MV-4-11 (cell line): ENCODE measurements around the gene ADGRL3.

Experiments
- DNase-seq: peaks from one replicate; lab custom pipeline; 2025; lab: John Stamatoyannopoulos, UW

ADGRL3 gene

DNA sequence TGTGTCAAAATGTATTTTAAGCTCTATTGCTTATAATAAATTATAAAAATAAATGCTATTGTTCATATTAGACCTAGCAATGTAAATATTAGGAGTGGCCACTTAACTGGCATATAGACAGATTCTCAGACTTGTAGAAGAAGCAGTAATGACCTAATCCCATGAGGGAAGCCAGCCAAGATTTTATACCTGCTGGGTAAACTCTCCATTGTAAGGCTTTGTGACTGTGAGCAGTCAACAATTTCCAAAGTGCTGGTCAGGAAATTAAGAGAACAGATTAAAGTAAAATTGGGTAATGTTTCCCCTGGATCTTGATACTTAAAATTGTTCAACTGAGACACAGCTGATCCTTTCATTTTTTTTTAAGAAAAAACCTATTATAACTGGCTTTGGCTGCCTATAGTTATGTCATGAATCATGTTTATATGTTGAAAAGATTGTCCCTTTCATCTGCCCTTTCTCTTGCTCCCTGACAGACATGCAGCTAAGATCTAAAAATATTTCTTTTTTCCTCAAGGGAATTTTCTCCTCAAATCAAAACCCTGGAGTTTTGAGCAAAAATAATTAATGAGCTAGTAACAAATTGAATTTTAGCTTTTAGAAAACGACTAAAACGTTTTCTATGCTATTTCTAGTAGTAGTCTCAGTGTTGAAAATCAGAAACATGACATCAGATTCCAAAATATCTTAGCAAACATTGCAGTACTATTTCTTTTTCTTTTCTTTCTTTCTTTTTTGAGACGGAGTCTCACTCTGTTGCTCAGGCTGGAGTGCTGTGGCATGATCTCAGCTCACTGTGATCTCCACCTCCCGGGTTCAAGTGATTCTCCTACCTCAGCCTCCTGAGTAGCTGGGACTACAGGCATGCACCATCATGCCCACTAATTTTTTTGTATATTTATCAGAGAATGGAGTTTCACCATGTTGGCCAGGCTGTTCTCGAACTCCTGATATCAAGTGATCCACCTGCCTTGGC is 77.9 kb downstream of the ADGRL3 start:
- DNase-seq, result no peak

DNA sequence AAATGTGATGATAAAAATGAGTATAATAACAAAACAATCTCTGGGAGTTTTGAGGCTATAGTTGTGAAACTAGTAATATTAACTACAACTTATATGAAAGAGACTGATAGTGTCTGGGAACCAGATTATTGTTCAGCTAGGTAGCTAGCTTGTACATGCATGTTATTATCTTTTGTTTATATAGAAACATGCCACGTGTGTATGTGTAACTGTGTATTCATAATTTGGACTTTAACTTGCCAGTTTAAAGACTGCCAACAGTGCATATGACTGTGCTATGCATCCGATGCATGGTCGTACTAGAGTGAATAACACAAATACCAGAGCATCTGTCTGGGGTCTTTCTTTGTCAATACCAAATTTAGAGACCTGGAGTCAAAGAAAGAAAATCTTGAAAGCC is 92.2 kb downstream of the ADGRL3 start:
- DNase-seq, result no peak

DNA sequence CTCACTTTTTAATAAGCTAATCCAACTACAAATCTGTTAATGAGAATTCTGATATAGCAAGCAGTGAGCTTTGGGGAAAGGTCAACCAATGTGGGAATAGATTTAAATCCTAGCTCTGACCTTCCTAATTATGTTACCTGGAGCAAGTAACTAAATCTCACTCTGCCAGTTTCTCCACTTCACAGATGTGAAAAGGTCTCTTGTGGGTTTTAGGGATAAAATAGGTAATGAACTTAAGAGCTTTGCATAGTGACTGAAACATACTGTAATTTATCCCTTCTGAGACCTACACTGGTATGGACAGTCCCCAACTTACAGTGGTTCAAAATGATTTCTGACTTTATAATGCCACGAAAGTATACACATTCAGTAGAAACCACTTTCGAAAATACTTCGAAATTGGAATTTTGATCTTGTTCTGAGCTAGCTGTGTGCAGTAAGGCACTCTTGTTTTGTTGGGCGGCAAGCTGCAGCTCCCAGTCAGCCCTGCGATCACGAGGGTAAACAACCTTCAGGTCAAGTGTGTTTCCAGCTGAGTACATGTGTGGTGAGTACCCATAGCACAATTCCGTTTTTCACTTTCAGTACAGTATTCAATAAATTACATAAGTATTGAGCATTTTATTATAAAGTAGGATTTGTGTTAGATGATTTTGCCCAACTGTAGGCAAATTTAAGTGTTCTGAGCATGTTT is 93.7 kb downstream of the ADGRL3 start:
- no peak for DNase-seq

DNA sequence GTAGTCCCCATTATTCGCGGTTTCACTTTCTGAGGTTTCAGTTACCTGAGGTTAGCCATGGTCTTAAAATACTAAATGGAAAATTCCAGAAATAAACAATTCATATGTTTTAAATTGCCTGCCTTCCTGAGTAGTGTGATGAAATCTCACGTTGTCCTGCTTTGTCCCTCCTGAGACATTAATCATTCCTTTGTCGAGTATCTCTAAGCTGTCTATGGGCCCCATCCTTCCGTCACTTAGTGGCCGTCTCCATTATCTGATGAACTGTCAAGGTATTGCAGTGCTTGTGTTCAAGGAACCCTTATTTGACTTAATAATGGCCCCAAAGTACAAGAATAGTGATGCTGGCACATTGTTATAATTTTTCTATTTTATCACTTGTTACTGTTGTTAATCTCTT is 94.8 kb downstream of the ADGRL3 start:
- no peak for DNase-seq

DNA sequence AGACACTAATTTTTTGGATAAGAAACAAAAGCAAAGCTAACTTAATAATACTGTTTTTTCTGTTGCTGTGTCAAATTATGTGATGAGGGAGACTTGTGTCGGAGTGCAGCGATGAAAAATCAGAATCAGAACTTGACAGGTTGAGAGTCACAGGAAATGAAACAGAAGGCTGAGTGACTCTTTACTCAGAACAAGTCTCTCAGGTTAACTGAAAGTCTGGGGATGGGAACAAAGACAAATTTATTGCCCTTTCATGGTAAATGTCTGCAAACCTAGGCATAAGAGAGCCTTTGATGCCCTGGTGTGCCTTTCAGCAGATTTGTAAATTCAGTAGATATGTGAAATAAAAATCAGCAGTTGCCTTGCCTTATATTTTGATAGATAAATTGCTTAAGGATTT is 96.0 kb downstream of the ADGRL3 start:
- no peak for DNase-seq

DNA sequence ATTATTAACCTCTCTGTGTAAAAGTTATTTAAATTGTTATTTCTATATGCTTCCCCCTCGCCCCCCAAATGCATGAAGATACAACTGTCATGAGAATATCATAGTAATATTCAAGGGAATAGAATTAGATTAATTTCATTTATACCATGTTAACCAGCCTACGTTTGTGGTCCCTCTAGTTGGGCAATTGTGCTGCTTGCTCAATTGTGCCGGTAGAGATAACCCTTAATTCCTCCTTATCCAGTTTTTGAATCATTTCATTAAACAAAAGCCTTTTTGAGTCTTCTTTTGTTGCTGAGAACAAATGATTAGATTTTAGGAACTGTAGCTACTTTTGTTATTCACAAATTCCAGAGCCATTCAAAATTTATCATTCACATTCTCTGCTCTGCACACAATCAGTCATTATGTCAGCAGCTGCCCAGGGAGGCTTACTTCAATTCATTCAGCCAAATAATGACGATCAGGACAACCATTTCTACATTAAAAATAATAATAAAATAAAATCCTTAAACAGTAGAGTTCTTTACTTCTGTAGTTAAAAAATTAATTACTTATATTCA is 98.1 kb downstream of the ADGRL3 start:
- no peak for DNase-seq

DNA sequence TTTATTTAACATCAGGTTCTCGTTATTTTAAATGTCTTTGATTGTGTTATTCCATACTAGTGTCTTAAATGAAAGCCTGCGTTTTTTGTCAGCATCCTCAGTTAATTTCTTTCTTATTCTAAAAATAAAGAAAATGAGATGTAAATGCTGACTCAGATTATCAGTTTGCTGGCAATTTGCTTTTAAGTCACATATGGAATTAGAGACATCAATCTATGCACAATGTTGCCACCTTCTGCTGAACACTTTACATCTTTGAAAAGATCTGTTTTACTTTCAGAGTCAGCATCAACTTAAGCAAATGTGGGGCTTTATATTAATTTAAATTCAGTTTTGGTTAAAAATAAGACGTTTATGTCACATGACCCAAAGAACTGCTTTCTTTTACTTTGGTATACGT is 99.2 kb downstream of the ADGRL3 start:
- no peak for DNase-seq

DNA sequence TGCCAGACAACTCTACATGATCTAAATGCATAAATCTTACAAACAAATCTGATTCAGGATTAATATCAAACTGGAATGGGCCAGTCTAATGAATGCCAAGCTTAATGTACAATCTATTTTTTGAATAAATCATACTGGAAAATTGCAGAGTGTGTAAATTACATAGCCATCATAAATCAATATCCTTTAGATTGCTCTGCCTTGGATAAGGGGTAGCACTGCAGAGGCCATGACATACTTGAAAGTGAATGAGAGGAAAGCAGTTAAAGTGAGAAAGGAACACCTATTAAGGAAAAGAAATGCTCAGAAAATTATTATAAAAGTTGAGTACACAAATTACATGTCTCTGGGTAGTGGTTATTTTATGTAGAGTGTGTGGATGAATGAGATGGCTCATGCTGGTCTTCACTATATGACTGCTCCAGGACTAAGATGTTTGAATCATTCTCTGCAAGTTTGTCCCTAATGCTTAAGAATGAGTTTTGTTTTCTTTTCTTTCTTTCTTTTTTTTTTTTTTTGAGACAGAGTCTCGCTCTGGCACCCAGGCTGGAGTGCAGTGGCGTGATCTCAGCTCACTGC is 100.2 kb downstream of the ADGRL3 start:
- no peak for DNase-seq

DNA sequence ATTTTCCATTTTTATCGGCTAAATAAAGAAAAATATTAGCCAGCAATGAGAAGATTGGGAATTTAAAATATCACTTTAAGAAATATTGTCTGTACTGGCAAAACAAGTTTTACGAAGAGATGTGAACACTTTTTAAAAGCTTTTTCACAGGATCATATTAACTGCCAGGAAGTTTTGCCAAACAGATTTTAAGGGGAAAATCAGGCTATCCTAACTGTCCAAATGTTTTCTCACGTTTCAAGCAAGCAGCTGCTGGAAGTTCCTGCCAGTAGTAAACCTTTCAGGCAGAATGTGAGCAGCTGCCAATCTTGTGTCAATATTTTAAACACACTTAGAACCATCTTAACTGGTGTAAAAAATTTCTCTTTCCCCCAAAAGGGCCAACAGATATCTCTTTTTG is 101.1 kb downstream of the ADGRL3 start:
- no peak for DNase-seq

DNA sequence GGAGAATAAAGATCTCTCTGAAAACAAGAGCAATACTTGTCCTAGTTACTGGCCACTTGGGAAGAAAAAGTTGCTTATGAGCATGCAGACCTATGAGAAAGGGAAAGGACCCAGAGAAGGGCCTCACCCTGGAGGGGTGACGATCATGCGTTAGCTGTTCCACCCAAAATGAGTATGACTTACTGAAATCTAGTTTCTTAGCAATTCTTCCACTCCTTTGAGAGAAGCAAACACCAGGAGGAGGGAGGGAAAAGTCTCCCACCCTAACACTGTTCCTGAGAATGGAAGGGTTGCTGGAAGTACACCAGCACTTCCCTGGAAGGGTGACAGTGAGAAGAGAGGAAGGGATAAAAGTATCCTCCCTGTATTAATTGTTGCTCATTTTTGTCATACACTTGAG is 107.9 kb downstream of the ADGRL3 start:
- no peak for DNase-seq

DNA sequence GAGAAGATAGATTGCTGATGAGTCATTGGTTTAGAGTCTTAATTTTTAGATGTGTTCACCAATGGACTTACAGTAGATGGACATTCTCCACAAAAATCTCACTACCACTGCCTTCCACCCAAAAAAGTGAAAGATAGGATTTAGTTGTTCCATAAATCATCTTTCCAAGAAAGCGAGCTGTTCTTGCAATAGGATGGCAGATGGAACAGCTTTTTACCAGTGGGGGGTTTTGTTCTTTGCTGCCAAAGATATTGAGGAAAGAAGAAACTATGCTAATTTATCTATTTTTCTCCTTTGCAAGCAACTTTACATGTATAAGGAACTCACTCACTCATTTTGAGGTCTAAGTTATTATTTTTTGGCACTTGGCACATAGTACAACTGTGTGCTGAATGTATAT is 109.5 kb downstream of the ADGRL3 start:
- no peak for DNase-seq

DNA sequence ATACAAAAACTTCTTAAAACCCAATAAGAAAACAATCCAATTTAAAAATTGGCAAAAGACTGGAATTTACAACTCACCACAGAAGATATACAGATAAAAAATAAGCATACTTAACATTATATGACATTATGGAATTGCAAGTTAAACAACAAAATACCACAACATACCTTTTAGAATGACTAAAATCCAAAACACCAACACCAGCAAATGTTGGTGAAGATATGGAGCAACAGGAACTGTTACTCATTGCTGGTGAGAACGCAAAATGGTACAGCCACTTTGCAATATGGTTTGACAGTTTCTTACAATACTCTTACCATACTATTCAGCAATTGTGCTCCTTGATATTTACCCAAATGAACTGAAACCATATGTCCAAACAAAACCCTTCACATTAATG is 112.4 kb downstream of the ADGRL3 start:
- DNase-seq, result no peak

DNA sequence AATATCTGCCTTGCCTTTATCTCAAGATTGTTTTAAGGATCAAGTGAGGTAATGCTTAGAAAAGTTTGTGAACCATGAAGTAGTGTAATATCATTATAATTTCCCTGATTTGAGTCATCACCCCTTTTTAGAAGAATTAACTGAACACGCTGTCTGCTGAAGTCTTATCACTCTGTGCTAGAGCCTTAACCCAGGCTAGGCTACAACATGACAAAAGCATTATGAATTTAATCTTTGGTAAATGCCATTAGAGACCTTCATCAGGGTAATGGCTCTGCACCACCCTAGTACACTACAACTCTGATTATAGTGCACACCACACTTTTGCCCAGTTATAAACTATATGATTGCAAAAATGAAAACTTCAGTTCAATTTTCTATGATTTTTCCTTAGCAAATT is 118.3 kb downstream of the ADGRL3 start:
- DNase-seq, result no peak

DNA sequence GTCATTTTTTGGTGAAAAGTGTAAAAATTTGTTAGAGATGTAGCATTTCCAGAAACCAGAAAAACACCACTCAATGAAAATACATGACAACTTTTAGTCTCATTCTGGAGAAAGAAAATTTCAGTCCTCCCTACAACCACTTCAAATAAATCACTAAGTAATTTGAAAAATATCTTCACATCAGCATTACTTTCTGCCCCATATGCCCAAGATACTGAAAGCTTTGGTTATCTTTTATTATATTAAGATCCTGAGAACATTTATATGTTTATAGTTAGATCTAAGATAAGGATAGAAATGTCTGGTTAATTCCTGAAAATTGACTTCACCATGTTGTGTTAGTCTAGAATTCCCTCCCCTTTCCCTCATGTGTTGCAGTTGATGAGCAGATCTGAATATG is 119.0 kb downstream of the ADGRL3 start:
- DNase-seq, result no peak

DNA sequence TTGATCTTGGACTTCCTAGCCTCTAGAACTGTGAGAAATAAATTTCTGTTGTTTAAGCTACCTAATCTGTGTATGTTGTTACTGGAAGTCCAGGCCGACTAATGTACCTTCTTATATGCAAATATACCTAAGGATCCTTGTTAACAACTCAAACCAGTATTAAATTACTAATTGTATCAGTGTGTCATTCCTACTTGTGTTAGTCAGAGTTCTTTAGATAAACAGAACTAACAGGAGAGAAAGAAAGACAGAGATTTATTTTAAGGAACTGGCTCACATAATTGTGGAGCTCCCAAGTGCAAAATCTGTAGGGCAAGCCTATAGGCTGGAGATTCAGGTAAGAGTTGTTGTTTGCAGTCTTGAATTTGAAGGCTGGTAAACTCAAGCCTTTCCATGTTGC is 120.0 kb downstream of the ADGRL3 start:
- DNase-seq, result no peak

DNA sequence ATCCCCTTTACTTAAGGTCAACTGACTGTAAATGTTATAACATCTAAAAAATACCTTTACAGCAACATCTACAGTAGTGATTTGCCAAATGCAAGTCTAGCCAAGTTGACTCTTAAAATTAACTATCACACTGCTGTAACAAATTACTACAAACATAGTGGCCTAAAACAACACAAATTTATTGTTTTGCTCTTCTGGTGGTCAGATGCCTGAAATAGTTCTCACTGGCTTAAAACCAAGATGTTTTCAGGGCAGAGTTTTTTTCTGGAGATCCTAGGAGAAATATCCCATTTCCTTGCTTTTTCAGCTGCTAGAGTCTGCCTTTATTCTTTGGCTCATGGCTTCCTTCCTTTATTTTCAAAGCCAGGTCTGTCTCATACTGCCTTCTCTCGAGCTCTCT is 120.5 kb downstream of the ADGRL3 start:
- no peak for DNase-seq

DNA sequence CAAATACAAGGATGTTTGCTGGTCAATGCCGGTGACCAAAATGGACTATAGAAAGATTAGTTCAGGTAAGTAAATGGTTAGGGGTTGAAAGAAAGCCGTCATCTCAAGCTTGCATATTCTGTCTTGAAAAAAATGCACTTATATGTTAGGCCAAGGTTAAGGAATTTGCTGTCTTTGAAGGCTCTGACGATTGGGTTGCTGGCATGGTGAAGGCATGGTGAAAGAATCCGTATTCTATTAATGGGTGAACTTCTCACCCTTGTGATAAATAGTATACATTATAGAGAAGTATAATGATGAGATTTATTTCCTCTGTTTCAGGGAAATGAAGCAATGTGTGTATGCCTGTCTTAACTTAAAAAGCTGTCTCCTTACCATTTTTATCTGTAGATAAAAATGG is 132.6 kb downstream of the ADGRL3 start:
- no peak for DNase-seq

DNA sequence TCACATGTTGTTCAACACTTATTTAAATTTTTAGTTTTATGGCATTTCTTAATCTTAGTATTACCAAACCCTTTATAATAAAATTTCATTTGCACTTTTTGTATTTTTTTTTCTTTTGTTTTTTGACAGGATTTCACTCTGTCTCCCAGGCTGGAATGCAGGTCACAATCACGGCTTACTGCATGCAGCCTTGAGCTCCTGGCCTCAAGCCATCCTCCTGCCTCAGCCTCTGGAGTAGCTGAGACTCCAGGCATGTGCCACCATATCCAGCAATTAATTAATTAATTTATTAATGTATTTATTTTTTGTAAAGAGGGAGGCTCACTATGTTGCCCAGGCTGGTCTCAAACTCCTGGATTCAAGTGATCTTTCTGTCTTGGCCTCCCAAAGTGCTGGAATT is 133.4 kb downstream of the ADGRL3 start:
- no peak for DNase-seq

DNA sequence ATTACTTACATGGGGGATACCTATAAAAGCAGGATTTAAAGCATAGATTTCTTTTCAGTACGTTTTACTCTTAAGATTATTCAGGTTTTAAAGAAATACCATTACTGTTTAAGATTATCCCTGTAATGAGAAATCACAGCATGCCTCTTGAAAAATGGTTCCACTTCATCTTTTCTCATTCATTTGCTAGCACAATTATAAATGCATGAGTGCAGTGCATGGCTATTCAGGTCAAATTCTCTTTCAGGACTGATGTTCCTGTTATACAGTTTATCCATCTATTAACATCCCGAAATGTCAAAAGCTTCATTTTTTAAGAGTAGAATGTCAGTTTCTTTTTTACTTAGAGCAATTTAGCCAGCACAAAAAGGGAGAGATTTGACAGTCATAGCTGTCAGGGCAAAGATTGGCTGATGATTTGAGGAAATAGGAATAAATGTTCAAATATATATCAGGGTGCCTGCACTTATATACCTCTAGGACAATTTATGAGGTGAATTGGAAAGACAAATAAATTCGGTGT is 135.2 kb downstream of the ADGRL3 start:
- DNase-seq, result no peak

DNA sequence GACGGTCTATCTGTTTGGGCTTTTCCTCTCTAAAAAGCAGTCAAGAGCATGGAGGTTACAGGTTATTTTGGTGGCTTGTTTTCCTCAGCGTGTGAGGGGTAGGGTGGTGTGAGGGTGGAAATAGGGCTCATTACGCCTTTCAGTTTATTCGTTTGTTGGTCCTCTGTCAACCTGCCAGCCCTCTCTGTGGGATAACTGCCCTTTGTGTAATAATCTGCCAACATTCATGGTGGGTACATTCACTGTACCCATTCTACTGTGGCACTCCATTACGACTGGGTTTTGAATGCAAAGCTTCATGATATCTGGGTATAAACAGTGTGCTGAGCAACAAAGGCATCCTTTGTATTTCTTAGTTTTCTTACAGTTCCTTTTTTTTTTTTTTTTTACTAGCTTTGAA is 136.4 kb downstream of the ADGRL3 start:
- no peak for DNase-seq

DNA sequence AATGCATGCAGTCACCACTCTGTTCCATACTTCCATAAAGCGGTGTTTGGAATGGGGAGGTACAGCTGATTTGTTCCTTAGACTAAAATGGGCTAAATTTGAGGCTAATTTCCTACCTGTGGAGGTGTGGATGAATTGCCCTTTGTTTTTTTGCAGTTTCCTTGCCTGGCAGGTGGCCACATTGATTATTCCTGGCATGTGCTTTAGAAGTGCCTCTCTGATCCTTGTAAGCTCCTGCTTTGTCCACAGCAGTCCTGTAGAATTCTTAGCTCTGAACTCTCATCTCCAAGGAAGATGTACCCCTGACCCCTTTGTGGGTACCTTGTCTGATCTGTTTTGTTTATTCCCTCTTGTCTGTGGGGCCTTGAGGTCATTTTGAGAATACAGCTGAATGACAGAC is 136.8 kb downstream of the ADGRL3 start:
- no peak for DNase-seq

DNA sequence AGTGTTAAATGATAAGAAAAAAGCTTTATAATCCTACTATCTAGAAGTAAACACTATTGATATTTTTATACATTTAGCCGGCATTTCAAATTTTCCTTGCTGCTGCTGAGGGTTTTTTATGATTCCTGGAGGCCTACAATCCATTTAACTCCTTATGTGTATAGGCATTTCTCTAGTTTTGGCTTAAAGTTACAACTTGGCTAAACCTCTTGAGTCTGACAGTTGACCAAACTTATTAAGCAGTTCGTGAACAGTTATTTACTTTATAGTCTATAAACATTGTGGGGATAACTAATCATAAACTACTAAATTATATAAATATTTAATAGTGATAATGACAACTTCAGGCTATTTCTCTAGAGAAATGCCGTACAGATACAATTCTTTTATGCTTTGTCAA is 141.9 kb downstream of the ADGRL3 start:
- DNase-seq, result no peak

DNA sequence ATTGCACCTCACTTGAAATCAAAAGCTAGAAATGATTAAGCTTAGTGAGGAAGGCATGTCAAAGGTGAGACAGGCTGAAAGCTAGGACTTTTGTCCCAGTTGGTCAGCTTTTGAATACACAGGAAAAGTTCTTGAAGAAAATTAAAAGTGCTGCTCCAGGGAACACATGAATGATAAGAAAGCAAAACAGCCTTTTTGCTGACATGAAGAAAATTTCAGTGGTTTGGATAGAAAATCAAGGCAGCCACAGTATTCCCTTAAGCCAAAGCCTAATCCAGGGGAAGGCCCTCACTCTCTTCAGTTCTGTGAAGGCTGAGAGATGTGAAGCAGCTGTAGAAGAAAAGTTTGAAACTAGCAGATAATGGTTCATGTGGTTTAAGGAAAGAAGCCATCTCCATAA is 150.8 kb downstream of the ADGRL3 start:
- no peak for DNase-seq
